ENCODE results near the gene SMTN.

SMTN gene

GRCh38 chr22:31122532-31123291, 41.6 kb downstream of the SMTN start, which contains the start of gene INPP5J:
INPP5J (plus strand) TSS chr22:31122966; CDS start chr22:31123015, 49 bp downstream.
- Histone ChIP-seq H3K27ac (replicated peaks) (no peak within 1 kb of the TSS), H3K4me3 (replicated peaks; ENCODE audit: insufficient read depth, low read length) (no peak within 1 kb of the TSS), H3K27me3 (ENCODE audit: insufficient read depth, poor library complexity, severe bottlenecking) (no peaks in the 10 kb centered on the region)
- no peak for DNase-seq (ENCODE audit: low read depth in 1 of 2, low spot score in 1 of 2)
- TF ChIP-seq CTCF (IDR thresholded peaks at IDR 0.05; ENCODE audit: insufficient read depth, low read length) (no peak), REST (IDR thresholded peaks at IDR 0.05; ENCODE audit: insufficient replicate concordance, low read depth) (no peak), SPI1 (IDR thresholded peaks at IDR 0.05; ENCODE audit: borderline replicate concordance, low read depth) (no peak), GABPA (IDR thresholded peaks at IDR 0.05; ENCODE audit: low read depth) (no peak), POLR2AphosphoS5 (IDR thresholded peaks at IDR 0.05; ENCODE audit: low read depth) (no peak)

- H3K4me3 ChIP-seq (replicated peaks; ENCODE audit: insufficient read depth, low read length): no peak overlapping the region
- H3K27me3 ChIP-seq (ENCODE audit: insufficient read depth, poor library complexity, severe bottlenecking): no peaks in the 10 kb centered on the region
- DNase-seq (ENCODE audit: low read depth in 1 of 2, low spot score in 1 of 2): no peak
- no peak overlapping the region for H3K27ac ChIP-seq (replicated peaks)
- TF ChIP-seq POLR2AphosphoS5 (IDR thresholded peaks at IDR 0.05; ENCODE audit: low read depth): no peak
- TF ChIP-seq CTCF (IDR thresholded peaks at IDR 0.05; ENCODE audit: insufficient read depth, low read length): no peak
These were observed 42.1 kb downstream of the SMTN start for GRCh38 chr22:31123292-31123602.

GRCh38 chr22:31124290-31124689, 43.2 kb downstream of the SMTN start:
- TF ChIP-seq REST (IDR thresholded peaks at IDR 0.05; ENCODE audit: insufficient replicate concordance, low read depth) (no peak), POLR2AphosphoS5 (IDR thresholded peaks at IDR 0.05; ENCODE audit: low read depth) (no peak), CTCF (IDR thresholded peaks at IDR 0.05; ENCODE audit: insufficient read depth, low read length) (no peak), SPI1 (IDR thresholded peaks at IDR 0.05; ENCODE audit: borderline replicate concordance, low read depth) (no peak), GABPA (IDR thresholded peaks at IDR 0.05; ENCODE audit: low read depth) (no peak)
- H3K4me3 ChIP-seq (replicated peaks; ENCODE audit: insufficient read depth, low read length): no peak overlapping the region
- H3K27ac ChIP-seq (replicated peaks): no peak overlapping the region
- DNase-seq (ENCODE audit: low read depth in 1 of 2, low spot score in 1 of 2): no peak
- H3K27me3 ChIP-seq (ENCODE audit: insufficient read depth, poor library complexity, severe bottlenecking): no peaks in the 10 kb centered on the region

All from HL-60 (cell line).